GM19035 (cell line): ENCODE measurements around the gene NF2.
"Not testable (repeated sequence)": the region's sequence is repeated elsewhere in the genome, so short reads cannot be mapped to it uniquely, and the experiment has no call there.

Experiments used
- ATAC-seq: cut with Tn5 transposase; IDR thresholded peaks from one replicate; pipeline ENCODE4 v1.9.1; 2021; ENCODE audit not compliant: unreplicated experiment

Gene NF2

DNA sequence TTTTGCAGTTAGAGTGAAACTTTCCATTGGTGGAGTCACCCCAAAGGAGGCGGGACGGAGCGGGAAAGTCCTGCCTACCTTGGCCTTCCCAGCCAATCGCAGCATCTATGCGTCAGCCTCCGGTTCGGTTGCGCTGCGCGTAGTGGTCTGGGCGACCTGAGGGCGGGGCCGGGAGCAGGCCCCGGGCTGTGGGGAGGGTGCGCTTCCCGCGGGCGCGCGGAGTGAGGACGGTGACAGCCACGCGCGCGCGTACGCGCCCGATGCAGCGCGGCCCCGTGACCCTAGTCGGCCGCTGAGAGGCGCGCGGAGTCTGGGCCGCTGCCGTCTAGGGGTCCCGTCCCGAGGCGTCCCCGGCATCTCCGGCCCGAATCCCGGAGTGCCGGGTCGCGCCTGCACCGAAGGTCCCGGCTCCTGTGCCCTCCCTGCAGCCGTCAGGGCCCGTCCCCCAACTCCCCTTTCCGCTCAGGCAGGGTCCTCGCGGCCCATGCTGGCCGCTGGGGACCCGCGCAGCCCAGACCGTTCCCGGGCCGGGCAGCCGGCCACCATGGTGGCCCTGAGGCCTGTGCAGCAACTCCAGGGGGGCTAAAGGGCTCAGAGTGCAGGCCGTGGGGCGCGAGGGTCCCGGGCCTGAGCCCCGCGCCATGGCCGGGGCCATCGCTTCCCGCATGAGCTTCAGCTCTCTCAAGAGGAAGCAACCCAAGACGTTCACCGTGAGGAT is at the start of gene NF2:
TSS of gene NF2 (plus strand) at position 276 of the 718 bp plus-strand sequence. CDS start at position 642, 366 bp downstream.
- ATAC-seq, result peak; percentile 92

DNA sequence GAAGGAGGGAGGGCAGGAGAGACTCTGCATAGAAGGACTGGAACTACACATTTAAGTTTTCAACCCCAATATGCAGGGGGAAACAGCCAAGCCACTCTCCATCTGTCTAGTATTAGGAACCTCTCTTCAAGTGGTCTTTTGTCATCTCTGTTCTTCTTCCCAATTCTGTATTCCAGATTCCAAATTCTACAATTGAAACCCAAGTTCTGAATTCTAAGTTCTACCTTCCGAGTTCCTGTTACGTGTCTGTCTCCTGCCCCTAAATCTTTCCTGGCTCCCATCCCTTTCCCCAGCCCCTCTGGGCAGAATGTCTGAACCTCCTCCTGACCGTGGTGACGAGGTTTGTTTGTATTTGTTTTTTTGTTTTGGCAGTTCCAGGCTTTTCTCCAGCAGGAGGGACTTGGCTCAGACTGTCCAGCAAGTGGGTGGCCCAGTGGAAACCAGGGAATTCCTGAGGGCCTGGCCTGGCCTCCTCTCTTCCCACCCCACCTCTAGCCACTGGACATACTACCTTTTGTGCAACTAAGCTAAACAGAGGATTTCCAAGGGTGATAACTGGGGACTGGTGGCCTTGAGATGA is 48.3 kb upstream of the NF2 start:
- no peak for ATAC-seq

DNA sequence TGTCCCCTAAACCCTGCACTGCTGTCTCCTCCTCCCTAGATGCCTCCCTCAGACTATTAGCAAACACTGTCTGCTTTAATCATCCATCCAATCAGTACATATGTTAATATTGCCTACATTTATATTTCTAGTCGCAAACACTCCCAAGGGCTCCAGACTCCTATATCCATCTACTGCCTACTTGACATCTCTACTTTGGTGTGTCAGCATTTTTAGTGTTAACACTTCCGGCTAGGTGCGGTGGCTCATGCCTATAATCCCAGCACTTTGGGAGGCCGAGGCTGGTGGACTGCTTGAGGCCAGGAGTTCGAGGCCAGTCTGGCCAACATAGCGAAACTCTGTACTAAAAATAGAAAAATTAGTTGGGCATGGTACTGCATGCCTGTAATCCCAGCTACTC is 44.4 kb upstream of the NF2 start:
- no peak for ATAC-seq

DNA sequence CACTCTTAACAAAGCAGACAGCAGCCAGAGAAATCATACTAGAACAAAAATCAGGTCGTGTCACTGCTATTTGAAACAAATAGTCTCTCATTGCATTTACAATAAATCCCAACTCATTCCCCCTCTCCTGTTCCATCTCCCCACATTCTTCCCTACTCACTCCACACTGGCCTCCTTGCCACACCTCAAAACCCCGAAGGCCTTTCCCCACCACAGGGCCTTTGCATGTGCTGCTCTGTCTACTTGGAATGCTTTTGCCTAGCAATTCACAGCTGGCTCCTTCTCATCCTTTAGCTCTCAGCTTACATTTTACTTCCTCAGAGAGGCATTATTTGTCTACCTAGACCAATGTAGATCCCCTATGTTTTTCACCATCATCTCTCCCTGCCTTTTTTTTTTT is 43.6 kb upstream of the NF2 start:
- no peak for ATAC-seq

DNA sequence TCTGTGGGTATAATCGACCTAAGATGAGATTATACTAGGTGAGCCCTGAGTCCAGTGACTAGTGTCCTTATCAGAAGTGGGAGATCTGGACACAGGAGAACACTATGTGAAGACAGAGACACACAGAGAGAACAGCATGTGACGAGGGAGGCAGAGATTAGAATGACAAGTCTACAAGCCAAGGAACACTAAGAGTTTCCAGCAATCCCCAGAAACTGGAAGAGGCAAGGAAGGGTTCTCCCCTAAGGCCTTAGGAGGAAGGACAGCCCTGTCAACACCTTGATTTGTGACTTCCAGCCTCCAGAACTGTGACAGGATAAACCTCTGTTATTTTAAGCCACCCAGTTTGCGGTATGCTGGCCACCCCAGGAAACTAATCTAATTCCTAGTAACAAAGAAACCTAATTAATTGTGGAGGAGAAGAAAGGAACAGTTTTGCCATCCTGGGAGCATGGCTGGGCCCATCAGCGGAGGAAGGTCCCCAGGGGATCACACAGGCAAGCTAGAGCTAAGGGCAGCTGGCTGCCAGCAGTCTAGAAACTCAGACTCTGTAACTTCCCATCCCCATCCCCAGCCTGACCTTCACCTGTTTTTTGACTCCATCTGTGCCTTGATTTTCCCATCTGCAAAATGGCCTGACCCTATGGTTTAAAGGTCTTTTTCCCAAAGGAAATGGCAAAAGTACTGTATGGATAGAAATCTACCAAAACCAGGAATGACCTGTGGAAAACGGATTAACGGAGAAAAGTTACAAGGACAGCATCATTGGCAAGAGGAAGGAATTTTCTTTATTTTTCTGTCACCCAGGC is 39.6 kb upstream of the NF2 start:
- ATAC-seq, result no peak

DNA sequence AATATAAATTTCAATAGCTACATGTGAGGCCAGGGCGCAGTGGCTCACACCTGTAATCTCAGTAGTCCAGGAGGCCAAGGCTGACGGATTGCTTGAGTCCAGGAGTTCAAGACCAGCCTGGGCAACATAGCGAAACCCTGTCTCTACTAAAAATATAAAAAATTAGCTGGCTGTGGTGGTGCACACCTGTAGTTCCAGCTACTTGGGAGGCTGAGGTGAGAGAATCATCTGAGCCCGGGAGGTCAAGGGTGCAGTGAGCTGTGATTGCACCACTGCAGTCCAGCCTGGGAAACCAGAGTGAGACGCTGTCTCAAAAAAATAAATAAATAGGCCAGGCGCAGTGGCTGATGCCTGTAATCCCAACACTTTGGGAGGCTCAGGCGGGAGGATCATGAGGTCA is 36.9 kb upstream of the NF2 start:
- not testable (repeated sequence) for ATAC-seq

DNA sequence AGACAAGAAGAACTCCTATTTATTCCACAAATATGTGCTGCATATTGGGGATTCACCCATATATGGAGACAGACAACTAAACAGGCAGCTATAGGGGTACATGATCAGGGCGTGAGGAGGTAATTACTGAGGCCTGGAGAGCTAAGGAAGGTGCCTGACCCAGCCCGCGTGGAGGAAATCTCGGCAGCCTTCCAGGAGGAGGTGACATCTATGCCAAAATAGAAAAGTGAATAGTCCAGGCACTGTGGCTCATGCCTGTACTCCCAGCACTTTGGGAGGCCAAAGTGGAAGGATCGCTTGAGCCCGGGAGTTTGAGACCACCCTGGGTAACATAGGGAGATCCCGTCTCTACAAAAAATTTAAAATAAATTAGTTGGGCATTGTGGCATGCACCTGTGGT is 36.1 kb upstream of the NF2 start:
- ATAC-seq, result no peak

DNA sequence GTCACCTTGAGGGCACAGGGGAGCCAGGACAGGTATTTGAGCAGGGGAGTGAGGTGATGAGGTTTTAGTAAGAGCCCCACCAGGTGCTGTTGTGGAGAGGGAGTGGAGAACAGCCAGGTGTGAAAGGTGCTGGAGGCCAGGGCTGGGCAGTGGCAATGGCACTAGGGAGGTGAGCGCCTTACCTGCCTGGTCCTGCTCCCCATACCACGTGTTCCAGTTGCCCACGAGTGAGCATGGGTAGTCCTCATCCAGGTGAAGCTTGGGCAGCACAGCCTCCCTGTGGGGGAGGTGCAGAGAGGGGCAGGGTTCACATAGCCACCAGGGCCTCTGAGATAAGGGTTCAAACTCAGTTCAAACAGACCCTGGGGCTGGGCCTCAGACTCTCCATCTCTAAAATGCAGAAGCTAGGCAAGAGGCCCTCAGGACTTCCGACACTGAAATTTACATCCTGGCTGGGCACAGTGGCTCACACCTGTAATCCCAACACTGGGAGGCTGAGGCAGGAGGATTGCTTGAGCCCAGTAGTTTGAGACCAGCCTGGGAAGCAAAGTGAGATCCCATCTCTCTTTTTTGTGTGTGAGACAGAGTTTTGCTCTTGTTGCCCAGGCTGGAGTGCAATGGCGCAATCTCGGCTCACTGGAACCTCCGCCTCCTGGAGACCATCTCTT is 34.3 kb upstream of the NF2 start:
- no peak for ATAC-seq

DNA sequence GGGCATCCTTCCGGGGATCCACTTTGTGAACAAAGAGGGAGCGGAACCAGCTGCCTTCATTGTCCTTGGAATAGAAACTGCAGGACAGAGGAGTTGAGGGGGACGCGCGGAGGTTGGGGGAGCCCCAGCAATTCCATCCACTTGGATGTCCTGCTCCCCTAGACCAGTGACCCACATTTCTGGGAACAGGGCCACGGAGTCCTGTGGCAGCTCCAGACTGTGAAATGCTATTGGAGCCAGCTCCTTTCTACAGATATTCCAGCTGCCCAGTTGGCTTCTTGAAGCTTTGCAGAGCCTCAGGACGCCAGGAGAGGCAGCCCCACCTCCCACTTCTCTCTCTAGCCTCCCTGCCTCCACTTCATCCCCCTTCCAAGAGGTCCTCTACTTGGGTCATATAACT is 33.0 kb upstream of the NF2 start:
- ATAC-seq, result no peak

DNA sequence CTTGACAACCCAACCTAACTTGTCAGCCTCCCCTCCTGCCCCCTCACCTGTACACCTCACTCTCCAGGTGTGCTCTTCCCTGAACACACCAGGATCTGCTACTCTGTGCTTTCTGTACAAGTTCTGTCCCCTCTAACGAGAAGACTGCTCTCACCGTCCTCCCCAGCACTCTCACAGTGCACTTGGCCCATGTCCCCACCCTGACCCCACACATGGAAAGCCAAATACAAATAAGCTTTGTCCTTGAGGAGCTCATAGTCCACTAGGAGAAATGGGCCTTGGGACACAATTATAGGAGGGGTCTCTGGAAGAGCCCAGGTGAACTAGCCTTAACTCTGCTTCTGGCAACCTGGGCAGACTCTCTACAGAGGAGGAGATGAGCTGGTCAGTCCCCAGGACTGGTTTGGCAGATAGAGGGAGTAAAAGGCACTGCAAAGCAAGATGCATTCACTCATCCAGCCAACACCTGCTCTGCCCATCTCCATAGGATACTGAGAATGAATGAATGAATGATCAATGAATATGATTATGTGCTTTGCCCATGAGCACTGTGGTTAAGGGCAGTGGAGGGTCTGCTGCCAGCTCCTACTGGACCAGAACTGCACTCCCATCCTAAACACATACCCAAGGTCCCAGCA is 32.4 kb upstream of the NF2 start:
- no peak for ATAC-seq

DNA sequence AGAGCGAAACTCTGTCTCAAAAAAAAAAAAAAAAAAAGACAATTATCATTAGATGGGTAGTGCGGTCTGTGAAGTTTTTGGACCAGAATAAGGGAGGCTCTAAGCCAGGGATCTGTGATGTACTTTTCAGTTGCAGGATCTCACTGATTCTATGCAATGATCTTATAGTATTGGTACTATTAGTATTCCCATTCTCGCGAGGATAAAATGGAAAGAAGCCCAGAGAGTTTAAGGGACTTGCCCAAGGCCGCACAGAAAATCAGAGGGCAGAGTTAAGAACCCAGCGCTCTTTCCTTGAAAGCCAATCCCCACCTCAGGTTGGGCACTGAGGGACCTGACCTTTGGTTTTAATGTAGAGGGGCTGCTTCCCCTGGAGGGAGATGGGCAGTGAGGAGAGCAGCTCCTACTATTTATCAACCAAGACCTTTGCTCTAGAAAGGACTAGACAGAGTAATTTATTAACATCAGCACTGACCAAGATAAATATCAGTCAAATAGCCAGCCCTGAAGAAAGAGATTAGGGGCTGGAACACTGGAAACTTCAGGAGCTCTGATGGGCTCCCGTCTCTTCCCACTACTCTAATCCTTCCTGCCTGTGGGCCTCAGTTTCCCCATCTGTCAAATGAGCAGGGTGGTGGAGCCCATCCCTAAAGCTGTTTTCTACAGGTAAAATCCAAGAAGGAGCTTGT is 28.5 kb upstream of the NF2 start:
- ATAC-seq, result no peak

DNA sequence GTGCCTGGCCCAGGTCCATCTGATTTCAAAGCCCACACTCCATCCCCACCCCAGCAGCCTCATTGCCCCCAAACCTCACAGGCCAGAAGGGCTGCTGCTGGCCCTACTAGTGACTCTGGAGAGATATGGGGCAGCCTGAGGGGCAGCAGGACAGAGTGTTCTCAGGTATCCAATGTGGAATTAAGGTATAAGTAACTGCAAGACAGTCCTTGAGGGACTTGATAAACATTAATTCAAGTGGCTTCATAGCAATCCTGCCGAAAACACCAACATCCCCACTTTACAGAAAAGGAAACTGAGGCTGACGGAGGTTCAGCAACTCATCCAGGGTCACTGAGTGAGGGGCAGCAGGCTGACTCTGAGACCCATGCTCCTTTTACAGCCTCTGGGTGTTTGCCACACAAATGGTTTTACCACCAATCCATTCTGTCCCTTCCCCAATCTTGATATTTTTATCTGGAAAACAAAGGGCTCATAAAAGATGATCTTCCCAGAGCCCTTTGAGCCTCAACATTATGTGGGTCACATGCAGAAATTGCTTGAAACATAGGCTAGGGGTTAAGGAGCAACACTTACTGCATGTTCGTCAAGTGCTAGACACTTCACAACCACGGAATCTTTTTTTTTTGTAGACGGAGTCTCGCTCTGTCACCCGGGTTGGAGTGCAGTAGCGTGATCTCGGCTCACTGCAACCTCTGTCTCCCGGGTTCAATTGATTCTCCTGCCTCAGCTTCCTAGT is 24.8 kb upstream of the NF2 start:
- no peak for ATAC-seq

DNA sequence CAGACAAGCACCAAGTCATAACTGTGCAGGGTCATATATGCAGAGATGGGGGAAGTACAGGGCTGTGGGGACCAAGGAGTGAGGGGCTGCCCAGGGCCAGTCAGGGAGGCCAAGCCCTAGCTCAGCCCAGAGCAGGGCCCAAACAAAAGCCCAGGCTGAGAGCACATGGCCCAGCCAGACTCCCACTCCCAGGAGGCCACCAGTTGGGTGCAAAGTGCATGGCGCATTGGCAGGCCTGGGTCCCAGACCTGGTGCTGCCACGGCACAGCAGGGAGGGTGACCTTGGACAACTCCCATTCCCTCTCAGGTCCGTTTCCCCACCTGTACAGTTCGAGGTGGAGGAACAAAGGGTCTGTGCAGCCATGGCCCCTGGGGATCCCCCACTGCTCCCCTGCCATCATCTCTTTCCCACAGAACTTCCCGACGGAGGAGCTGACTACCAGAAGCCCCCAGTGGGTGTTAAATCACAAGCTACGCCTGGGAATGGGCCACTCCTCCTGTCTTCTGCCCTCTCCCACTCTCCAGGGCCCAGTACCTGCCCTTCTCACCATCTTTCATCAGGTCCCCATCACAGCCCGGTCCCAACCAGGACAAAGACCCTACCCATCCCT is 23.1 kb upstream of the NF2 start:
- no peak for ATAC-seq

DNA sequence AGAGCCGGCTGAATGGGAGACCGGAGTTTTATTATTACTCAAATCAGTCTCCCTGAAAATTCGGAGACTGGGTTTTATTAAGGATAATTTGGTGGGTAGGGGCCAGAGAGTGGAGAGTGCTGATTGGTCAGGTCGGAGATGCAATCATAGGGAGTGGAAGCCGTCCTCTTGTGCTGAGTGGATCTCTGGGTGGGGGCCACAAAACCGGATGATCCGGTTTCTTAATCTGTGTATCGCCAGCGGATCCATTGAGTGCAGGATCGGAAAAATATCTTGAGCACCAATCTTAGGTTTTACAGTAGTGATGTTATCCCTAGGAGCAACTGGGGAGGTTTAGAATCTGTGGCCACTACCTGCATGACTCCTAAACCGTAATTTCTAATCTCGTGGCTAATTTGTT is 21.6 kb upstream of the NF2 start:
- ATAC-seq, result no peak

DNA sequence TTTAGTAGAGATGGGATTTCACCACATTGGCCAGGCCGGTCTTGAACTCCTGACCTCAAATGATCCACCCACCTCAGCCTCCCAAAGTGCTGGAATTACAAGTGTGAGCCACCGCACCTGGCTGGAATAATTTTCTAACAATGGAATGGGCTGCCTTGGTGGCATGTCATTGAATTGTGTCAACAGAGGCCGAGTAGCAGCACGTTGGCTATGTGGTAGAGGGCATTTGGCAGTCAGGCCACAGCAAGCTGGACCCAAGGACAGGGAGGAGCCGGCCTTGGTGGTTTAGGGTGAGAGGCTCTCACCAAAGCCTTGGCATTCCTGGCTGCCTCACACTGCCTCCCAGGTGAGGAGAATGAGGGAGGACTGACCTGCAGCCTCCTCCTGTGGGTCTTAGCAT is 18.5 kb upstream of the NF2 start:
- no peak for ATAC-seq

DNA sequence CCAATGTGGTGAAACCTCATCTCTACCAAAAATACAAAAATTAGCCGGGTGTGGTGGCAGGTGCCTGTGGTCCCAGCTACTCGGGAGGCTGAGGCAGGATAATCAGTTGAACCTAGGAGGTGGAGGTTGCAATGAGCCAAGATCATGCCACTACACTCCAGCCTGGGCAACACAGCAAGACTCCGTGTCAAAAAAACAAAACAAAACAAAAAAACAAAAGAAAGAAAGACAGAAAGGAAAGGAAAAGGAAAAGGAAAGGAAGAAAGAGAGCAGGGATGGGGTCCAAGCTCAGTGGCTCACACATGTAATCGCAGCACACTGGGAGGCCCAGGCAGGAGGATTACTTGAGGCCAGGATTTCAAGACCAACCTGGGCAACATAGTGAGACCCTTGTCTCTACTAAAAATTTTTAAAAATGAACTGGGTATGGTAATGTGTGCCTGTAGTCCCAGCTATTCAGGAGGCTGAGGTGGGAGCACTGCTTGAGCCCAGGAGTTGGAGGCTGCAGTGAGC is 17.2 kb upstream of the NF2 start:
- not testable (repeated sequence) for ATAC-seq

DNA sequence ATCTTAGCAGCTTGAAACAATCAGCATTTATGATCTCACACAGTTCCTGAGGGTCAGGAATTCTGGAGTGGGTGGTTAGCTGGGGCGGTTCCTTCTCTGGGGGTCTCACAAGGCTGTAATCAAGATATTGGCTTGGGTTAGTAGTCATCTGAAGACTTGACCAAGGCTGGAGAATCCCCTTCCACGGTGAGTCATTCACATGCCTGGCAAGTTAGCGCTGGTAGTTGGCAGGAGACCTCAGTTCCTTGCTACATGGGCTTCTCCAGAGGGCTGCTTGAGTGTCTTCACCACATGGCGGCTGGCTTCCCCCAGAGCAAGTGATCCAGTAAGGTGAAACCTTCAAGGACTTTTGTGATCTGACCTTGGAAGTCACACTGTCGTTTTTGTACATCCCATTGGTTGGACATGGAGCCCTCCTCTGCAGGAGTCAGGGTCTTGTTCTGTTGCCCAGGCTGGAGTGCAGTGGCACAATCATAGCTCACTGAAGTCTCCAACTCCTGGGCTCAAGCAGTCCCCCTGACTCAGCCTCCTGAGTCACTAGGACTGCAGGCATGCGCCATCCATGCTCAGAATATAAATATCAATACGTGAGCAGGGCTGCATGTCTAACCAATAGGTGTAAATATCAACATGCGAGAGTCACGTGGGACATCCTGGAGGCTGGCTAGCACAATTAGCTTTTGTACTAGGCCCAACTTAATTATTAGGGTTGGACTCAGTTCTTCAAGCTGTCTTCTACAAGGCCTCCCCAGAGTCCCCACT is 15.3 kb upstream of the NF2 start:
- ATAC-seq, result no peak

DNA sequence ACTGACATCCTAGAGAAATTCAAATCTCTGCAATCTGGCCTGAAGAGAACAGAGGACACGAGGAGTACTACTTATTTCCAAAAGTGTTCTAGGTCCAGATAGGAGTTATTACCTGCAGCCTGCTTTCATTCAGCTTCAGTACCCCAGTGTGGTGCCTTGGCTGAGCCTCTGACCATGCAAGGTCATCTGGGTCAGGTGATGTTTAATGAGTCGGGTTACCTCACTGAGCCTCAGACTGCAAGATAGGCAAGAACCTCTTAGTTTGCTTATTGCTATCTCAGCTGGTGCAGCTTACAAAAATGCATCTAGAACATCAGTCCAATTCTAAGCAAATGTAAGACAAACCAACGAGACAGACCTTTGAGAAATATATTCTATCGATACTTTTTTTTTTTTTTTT is 9.5 kb upstream of the NF2 start:
- no peak for ATAC-seq
